C4-2B (cell line): ENCODE results near the gene KAZN.
A peak's percentile ranks its signal among the peaks of the same experiment; 100 is the strongest.

Experiments
- ZFX ChIP-seq: fragments of 450-650 bp; IDR thresholded peaks from 2 replicates; pipeline ENCODE4 v1.6.1; 2017
- TF ChIP-seq, protein P1 (sequence below): fragments of 450-650 bp; conservative IDR thresholded peaks from 2 replicates; pipeline ENCODE4 v1.5.1; 2017; ENCODE audit warnings: mild to moderate bottlenecking

GRCh38 chr1:14608308-14608707 lies 9.8 kb downstream of the KAZN start:
- TF ChIP-seq, protein P1, sequence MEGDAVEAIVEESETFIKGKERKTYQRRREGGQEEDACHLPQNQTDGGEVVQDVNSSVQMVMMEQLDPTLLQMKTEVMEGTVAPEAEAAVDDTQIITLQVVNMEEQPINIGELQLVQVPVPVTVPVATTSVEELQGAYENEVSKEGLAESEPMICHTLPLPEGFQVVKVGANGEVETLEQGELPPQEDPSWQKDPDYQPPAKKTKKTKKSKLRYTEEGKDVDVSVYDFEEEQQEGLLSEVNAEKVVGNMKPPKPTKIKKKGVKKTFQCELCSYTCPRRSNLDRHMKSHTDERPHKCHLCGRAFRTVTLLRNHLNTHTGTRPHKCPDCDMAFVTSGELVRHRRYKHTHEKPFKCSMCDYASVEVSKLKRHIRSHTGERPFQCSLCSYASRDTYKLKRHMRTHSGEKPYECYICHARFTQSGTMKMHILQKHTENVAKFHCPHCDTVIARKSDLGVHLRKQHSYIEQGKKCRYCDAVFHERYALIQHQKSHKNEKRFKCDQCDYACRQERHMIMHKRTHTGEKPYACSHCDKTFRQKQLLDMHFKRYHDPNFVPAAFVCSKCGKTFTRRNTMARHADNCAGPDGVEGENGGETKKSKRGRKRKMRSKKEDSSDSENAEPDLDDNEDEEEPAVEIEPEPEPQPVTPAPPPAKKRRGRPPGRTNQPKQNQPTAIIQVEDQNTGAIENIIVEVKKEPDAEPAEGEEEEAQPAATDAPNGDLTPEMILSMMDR: peak; percentile 52
- TF ChIP-seq ZFX: no peak
